Osteocyte (in vitro differentiated cells): Measurements from ENCODE around the gene COL21A1. TPM values are rescaled to one million over a fixed set of nuclear protein-coding genes. Genes with fewer than 3 reads are reported as not detected.

ENCODE experiments used
- DNase-seq: peaks from one replicate; pipeline ENCODE4 v3.0.0; 2021; ENCODE audit warnings: mixed read lengths; ENCODE audit not compliant: unreplicated experiment; ENCODE audit errors: extremely low spot score
- H3K27ac Mint-ChIP-seq: one replicate; pipeline ENCODE4 v1.8.0; 2021; ENCODE audit warnings: mild to moderate bottlenecking, mixed read lengths; ENCODE audit not compliant: unreplicated experiment
- H3K27me3 Mint-ChIP-seq: one replicate; pipeline ENCODE4 v1.8.0; 2021; ENCODE audit warnings: mixed read lengths; ENCODE audit not compliant: unreplicated experiment
- H3K36me3 Mint-ChIP-seq: one replicate; pipeline ENCODE4 v1.8.0; 2021; ENCODE audit warnings: mixed read lengths; ENCODE audit not compliant: unreplicated experiment
- H3K4me1 Mint-ChIP-seq: one replicate; pipeline ENCODE4 v1.8.0; 2021; ENCODE audit warnings: mixed read lengths; ENCODE audit not compliant: unreplicated experiment
- H3K4me3 Mint-ChIP-seq: one replicate; pipeline ENCODE4 v1.8.0; 2021; ENCODE audit warnings: mild to moderate bottlenecking, moderate library complexity, mixed read lengths; ENCODE audit not compliant: unreplicated experiment
- H3K9me3 Mint-ChIP-seq: one replicate; pipeline ENCODE4 v1.8.0; 2021; ENCODE audit warnings: mixed read lengths; ENCODE audit not compliant: unreplicated experiment
- CTCF ChIP-seq: fragments of 200-600 bp; sonication (generic); IDR thresholded peaks from 2 replicates; pipeline ENCODE4 v1.5.0; 2021; ENCODE audit warnings: antibody characterized with exemption, mild to moderate bottlenecking, moderate library complexity
- total RNA-seq: library from RNA; stranded (reverse); gene quantifications from 2 replicates; pipeline ENCODE4 v1.2.1, GENCODE V29; 2021

COL21A1 gene
- total RNA-seq, 1 donor from 2014 or later, result 60.0 TPM

- Mint-ChIP-seq H3K4me3 (no peak overlapping the region), H3K4me1 (no peaks in the 10 kb centered on the region), H3K36me3 (peaks cover 31% of the 10 kb centered on the region), H3K9me3 (peaks cover 52% of the 10 kb centered on the region), H3K27ac (no peak overlapping the region), H3K27me3 (no peaks in the 10 kb centered on the region)
- DNase-seq, result no peak
- no peak for TF ChIP-seq CTCF
Observed at GRCh38 chr6:56193846-56194245, 53.5 kb downstream of the COL21A1 start.

GRCh38 chr6:56188429-56188828 is 59.0 kb downstream of the COL21A1 start:
- TF ChIP-seq CTCF, result no peak
- H3K27ac Mint-ChIP-seq, result no peak overlapping the region
- peaks cover 16% of the 10 kb centered on the region for H3K36me3 Mint-ChIP-seq
- H3K9me3 Mint-ChIP-seq, result peaks cover 26% of the 10 kb centered on the region
- H3K4me3 Mint-ChIP-seq, result no peak overlapping the region
- peaks cover 18% of the 10 kb centered on the region for H3K4me1 Mint-ChIP-seq
- H3K27me3 Mint-ChIP-seq, result no peaks in the 10 kb centered on the region
- DNase-seq, result no peak

GRCh38 chr6:56187686-56188085 is 59.7 kb downstream of the COL21A1 start:
- H3K4me1 Mint-ChIP-seq, result peaks cover 18% of the 10 kb centered on the region
- H3K9me3 Mint-ChIP-seq, result peaks cover 26% of the 10 kb centered on the region
- peaks cover 16% of the 10 kb centered on the region for H3K36me3 Mint-ChIP-seq
- no peaks in the 10 kb centered on the region for H3K27me3 Mint-ChIP-seq
- H3K4me3 Mint-ChIP-seq, result no peak overlapping the region
- no peak for TF ChIP-seq CTCF
- H3K27ac Mint-ChIP-seq, result peak overlapping the region; percentile 70
- no peak for DNase-seq

- Mint-ChIP-seq H3K36me3 (peaks cover 37% of the 10 kb centered on the region), H3K27ac (no peak overlapping the region), H3K9me3 (peaks cover 37% of the 10 kb centered on the region), H3K4me3 (no peak overlapping the region), H3K4me1 (no peaks in the 10 kb centered on the region), H3K27me3 (no peaks in the 10 kb centered on the region)
- DNase-seq, result no peak
- no peak for TF ChIP-seq CTCF
Observed at GRCh38 chr6:56176741-56177140, 70.6 kb downstream of the COL21A1 start.

GRCh38 chr6:56173228-56173627 is 74.2 kb downstream of the COL21A1 start:
- no peak for DNase-seq
- no peak for TF ChIP-seq CTCF
- peaks cover 58% of the 10 kb centered on the region for H3K9me3 Mint-ChIP-seq
- peaks cover 44% of the 10 kb centered on the region for H3K36me3 Mint-ChIP-seq
- peaks cover 1% of the 10 kb centered on the region for H3K4me1 Mint-ChIP-seq
- no peak overlapping the region for H3K27ac Mint-ChIP-seq
- no peaks in the 10 kb centered on the region for H3K27me3 Mint-ChIP-seq
- no peak overlapping the region for H3K4me3 Mint-ChIP-seq
